Transverse colon (tissue), 4 donors: ENCODE results near the gene VPREB3. TPM values are rescaled to one million over a fixed set of nuclear protein-coding genes. Genes with fewer than 3 reads are reported as not detected.
"Not testable (repeated sequence)": the region's sequence is repeated elsewhere in the genome, so short reads cannot be mapped to it uniquely, and the experiment has no call there.

Experiments
- DNase-seq: peaks from one replicate; pipeline ENCODE4 v3.0.0-alpha.2; 2019
- H3K27ac ChIP-seq, 4 donors: fragments of 200-600 bp; sonication (generic); 2 replicates each; pipeline ENCODE4 v1.5.1; 2016 to 2018; ENCODE audit warnings: inconsistent platforms in 4 of 4
- H3K27me3 ChIP-seq: fragments of 200-600 bp; sonication (generic); 2 replicates; pipeline ENCODE4 v1.5.1; 2017; ENCODE audit warnings: inconsistent platforms
- H3K36me3 ChIP-seq, 4 donors: fragments of 200-600 bp; sonication (generic); 2 replicates each; pipeline ENCODE4 v1.5.1; 2017 to 2019; ENCODE audit warnings: inconsistent platforms in 4 of 4
- H3K4me1 ChIP-seq, 4 donors: fragments of 200-600 bp; sonication (generic); 2 replicates each; pipeline ENCODE4 v1.5.1; 2017 to 2020; ENCODE audit warnings: inconsistent platforms in 4 of 4
- H3K4me3 ChIP-seq, 4 donors: fragments of 200-600 bp; sonication (generic); 1 replicate in 1 of 4; 2 replicates in 3 of 4; pipeline versions ENCODE4 v1.5.1 to v1.6.1; 2017 to 2019; ENCODE audit warnings: inconsistent platforms in 4 of 4
- H3K9me3 ChIP-seq, 2 donors: fragments of 200-600 bp; sonication (generic); 2 replicates each; pipeline ENCODE4 v1.5.1; 2017 to 2019; ENCODE audit warnings: inconsistent platforms in 2 of 2
- CTCF ChIP-seq, 5 experiments: fragments of 200-600 bp in 3 of 5; fragments of 450-650 bp in 2 of 5; sonication (generic) in 3 of 5; IDR thresholded peaks; 1 replicate in 2 of 5; 2 replicates in 3 of 5; pipeline ENCODE4 v1.5.1; 2016 to 2017; ENCODE audit warnings: antibody characterized with exemption in 5 of 5, inconsistent platforms in 3 of 5, mild to moderate bottlenecking in 2 of 5, moderate library complexity in 1 of 5
- EP300 ChIP-seq: sonication (generic); formaldehyde crosslinking; IDR thresholded peaks from one replicate; pipeline ENCODE4 v1.6.1; 2017; ENCODE audit warnings: antibody characterized with exemption, low read depth
- POLR2A ChIP-seq: fragments of 450-650 bp; IDR thresholded peaks from one replicate; pipeline ENCODE4 v1.6.1; 2016; ENCODE audit warnings: antibody characterized with exemption, mild to moderate bottlenecking, moderate library complexity
- POLR2AphosphoS5 ChIP-seq, 3 donors: sonication (generic); formaldehyde crosslinking; IDR thresholded peaks; one replicate each; pipeline ENCODE4 v1.6.1; 2016; ENCODE audit warnings: antibody characterized with exemption in 3 of 3
- WGBS, 2 donors: methylation state at CpG; one replicate each; pipeline ENCODE4 v1.1.5; 2018; ENCODE audit warnings: low coverage in 1 of 2; 5-methylcytosine and 5-hydroxymethylcytosine counted together
- in situ Hi-C, 4 donors: fragments of 200-750 bp; cut with MboI; loops; one replicate each; pipeline versions ENCODE4 v1.15.0 to v1.15.1; 2017; ENCODE audit warnings: low sequenced_read_pairs in 3 of 4, low pct_ligation_motif_present in 1 of 4, low pct_unique_long_range_greater_than_20kb in 1 of 4
- intact Hi-C: fragments of 100-400 bp; cut with DNase I; formaldehyde crosslinking; loops from one replicate; pipeline ENCODE4 v1.15.1; 2023; ENCODE audit warnings: low total_unique reads
- total RNA-seq, 4 donors: library from RNA; depleted of rRNA; stranded (reverse); fragments of >200 nt; gene quantifications; one replicate each; pipeline ENCODE4 v1.1.0, GENCODE V29; 2016

VPREB3 gene
- total RNA-seq, 4 donors from 2014 or later: 2.6 to 5.4 TPM; not detected in 2

- Histone ChIP-seq H3K9me3 (no peaks in the 10 kb centered on the region), H3K36me3 (peaks cover 0 to 14% (median 0%) of the 10 kb centered on the region in 4 donors), H3K4me1 (no peaks in the 10 kb centered on the region), H3K27ac (no peak overlapping the region), H3K4me3 (no peak overlapping the region), H3K27me3 (no peaks in the 10 kb centered on the region)
- intact Hi-C loops: no loop called here
- WGBS, 2 donors: 80 to 83% methylated on average over 2 to 7 of the region's 7 CpGs
- in situ Hi-C loops: no loop called here
- DNase-seq: no peak
- TF ChIP-seq EP300 (no peak), POLR2AphosphoS5 (IDR thresholded peaks at IDR 0.05) (no peak), POLR2A (no peak), CTCF (IDR thresholded peaks at IDR 0.05) (no peak)
Observed at GRCh38 chr22:23742505-23743264, 11.5 kb downstream of the VPREB3 start.

GRCh38 chr22:23737696-23738095 is 16.5 kb downstream of the VPREB3 start:
- in situ Hi-C loops: no loop called here

GRCh38 chr22:23728108-23728507 is 26.1 kb downstream of the VPREB3 start:
- H3K27ac ChIP-seq, in situ Hi-C loops, intact Hi-C loops, H3K4me3 ChIP-seq, H3K4me1 ChIP-seq, H3K27me3 ChIP-seq, H3K9me3 ChIP-seq, H3K36me3 ChIP-seq, DNase-seq: not testable (repeated sequence)
- 80% methylated on average over 4 of the region's 4 CpGs; no CpG with 5 or more reads in 1 of the 2 donors for WGBS, 2 donors

More at GRCh38 chr22:23737696-23738095, 16.5 kb downstream of the VPREB3 start:
- no peaks in the 10 kb centered on the region for H3K9me3 ChIP-seq
- H3K4me3 ChIP-seq: no peak overlapping the region
- H3K27ac ChIP-seq: no peak overlapping the region
- TF ChIP-seq EP300: no peak
- TF ChIP-seq CTCF (IDR thresholded peaks at IDR 0.05): no peak
- no peak for TF ChIP-seq POLR2AphosphoS5 (IDR thresholded peaks at IDR 0.05)
- TF ChIP-seq POLR2A: no peak
- H3K36me3 ChIP-seq: no peaks in the 10 kb centered on the region
- no peak for DNase-seq
- H3K4me1 ChIP-seq: no peaks in the 10 kb centered on the region
- H3K27me3 ChIP-seq: no peaks in the 10 kb centered on the region
- intact Hi-C loops: no loop called here

- TF ChIP-seq CTCF (IDR thresholded peaks at IDR 0.05) (no peak), EP300 (no peak), POLR2A (no peak), POLR2AphosphoS5 (IDR thresholded peaks at IDR 0.05) (no peak)
- DNase-seq: no peak
- Histone ChIP-seq H3K27ac (no peak overlapping the region), H3K4me3 (no peak overlapping the region), H3K36me3 (no peaks in the 10 kb centered on the region), H3K4me1 (no peaks in the 10 kb centered on the region), H3K9me3 (no peaks in the 10 kb centered on the region), H3K27me3 (no peaks in the 10 kb centered on the region)
- WGBS, 2 donors: 70% methylated on average over 2 of the region's 2 CpGs; no CpG with 5 or more reads in 1 of the 2 donors
- intact Hi-C loops: no loop called here
- in situ Hi-C loops: no loop called here
Observed at GRCh38 chr22:23722724-23723123, 31.5 kb downstream of the VPREB3 start.

GRCh38 chr22:23722160-23722559 is 32.1 kb downstream of the VPREB3 start:
- WGBS, 2 donors: 78% methylated on average over 4 of the region's 4 CpGs; no CpG with 5 or more reads in 1 of the 2 donors
- H3K27ac ChIP-seq: no peak overlapping the region
- in situ Hi-C loops: no loop called here
- peaks cover 0 to 4% (median 4%) of the 10 kb centered on the region in 4 donors for H3K4me1 ChIP-seq
- TF ChIP-seq EP300 (no peak), POLR2A (no peak), POLR2AphosphoS5 (IDR thresholded peaks at IDR 0.05) (no peak), CTCF (IDR thresholded peaks at IDR 0.05) (no peak)
- no peaks in the 10 kb centered on the region for H3K27me3 ChIP-seq
- DNase-seq: no peak
- no peaks in the 10 kb centered on the region for H3K9me3 ChIP-seq
- no peaks in the 10 kb centered on the region for H3K36me3 ChIP-seq
- no peak overlapping the region for H3K4me3 ChIP-seq
- intact Hi-C loops: no loop called here
